Neuron (in vitro differentiated cells): ENCODE results near the gene DCHS1.

Source experiments
- H2AFZ ChIP-seq: one replicate; pipeline ENCODE4 v1.6.1; 2013; ENCODE audit warnings: low read depth, mild to moderate bottlenecking, inconsistent platforms, low read length, moderate library complexity
- H3K27me3 ChIP-seq: one replicate; pipeline ENCODE4 v1.6.1; 2013; ENCODE audit warnings: low read length; ENCODE audit not compliant: insufficient read depth
- H3K36me3 ChIP-seq: one replicate; pipeline ENCODE4 v1.6.1; 2013; ENCODE audit warnings: low read length; ENCODE audit not compliant: insufficient read depth
- H3K4me1 ChIP-seq: one replicate; pipeline ENCODE4 v1.6.1; 2013; ENCODE audit warnings: low read length; ENCODE audit not compliant: insufficient read depth
- H3K4me3 ChIP-seq: 2 replicates; pipeline ENCODE4 v1.5.1; 2013; ENCODE audit warnings: mild to moderate bottlenecking, low read length, moderate library complexity
- H3K9me3 ChIP-seq: one replicate; pipeline ENCODE4 v1.6.1; 2013; ENCODE audit warnings: low read length

The DCHS1 gene

GRCh38 chr11:6635082-6635932 is 20.3 kb downstream of the DCHS1 start:
- Histone ChIP-seq H3K4me1 (peaks cover 5% of the 10 kb centered on the region), H3K9me3 (no peaks in the 10 kb centered on the region), H3K27me3 (no peaks in the 10 kb centered on the region), H3K36me3 (peaks cover 63% of the 10 kb centered on the region), H2AFZ (no peak overlapping the region), H3K4me3 (no peak overlapping the region)

- H3K4me1 ChIP-seq, result peaks cover 5% of the 10 kb centered on the region
- H3K27me3 ChIP-seq, result no peaks in the 10 kb centered on the region
- peaks cover 62% of the 10 kb centered on the region for H3K36me3 ChIP-seq
- no peak overlapping the region for H3K4me3 ChIP-seq
- H2AFZ ChIP-seq, result no peak overlapping the region
- H3K9me3 ChIP-seq, result no peaks in the 10 kb centered on the region
These were observed 21.1 kb downstream of the DCHS1 start for GRCh38 chr11:6634534-6634933.

GRCh38 chr11:6633422-6634408 is 21.9 kb downstream of the DCHS1 start:
- Histone ChIP-seq H3K36me3 (peaks cover 66% of the 10 kb centered on the region), H3K4me1 (peaks cover 5% of the 10 kb centered on the region), H2AFZ (no peak overlapping the region), H3K4me3 (no peak overlapping the region), H3K27me3 (no peaks in the 10 kb centered on the region), H3K9me3 (no peaks in the 10 kb centered on the region)

GRCh38 chr11:6632116-6633073 is 23.2 kb downstream of the DCHS1 start:
- no peaks in the 10 kb centered on the region for H3K27me3 ChIP-seq
- H3K4me1 ChIP-seq, result peaks cover 5% of the 10 kb centered on the region
- no peaks in the 10 kb centered on the region for H3K9me3 ChIP-seq
- peaks cover 68% of the 10 kb centered on the region for H3K36me3 ChIP-seq
- no peak overlapping the region for H2AFZ ChIP-seq
- H3K4me3 ChIP-seq, result no peak overlapping the region

- H3K4me3 ChIP-seq, result no peak overlapping the region
- H3K4me1 ChIP-seq, result peaks cover 5% of the 10 kb centered on the region
- H3K9me3 ChIP-seq, result no peaks in the 10 kb centered on the region
- no peak overlapping the region for H2AFZ ChIP-seq
- H3K27me3 ChIP-seq, result no peaks in the 10 kb centered on the region
- H3K36me3 ChIP-seq, result peaks cover 77% of the 10 kb centered on the region
These were observed 24.2 kb downstream of the DCHS1 start for GRCh38 chr11:6631361-6631890.

- Histone ChIP-seq H2AFZ (no peak overlapping the region), H3K4me3 (no peak overlapping the region), H3K4me1 (peaks cover 3% of the 10 kb centered on the region), H3K9me3 (no peaks in the 10 kb centered on the region), H3K27me3 (no peaks in the 10 kb centered on the region), H3K36me3 (peaks cover 84% of the 10 kb centered on the region)
These were observed 24.8 kb downstream of the DCHS1 start for GRCh38 chr11:6630632-6631291.

- Histone ChIP-seq H2AFZ (no peak overlapping the region), H3K9me3 (no peaks in the 10 kb centered on the region), H3K4me3 (no peak overlapping the region), H3K4me1 (no peaks in the 10 kb centered on the region), H3K36me3 (peaks cover 91% of the 10 kb centered on the region), H3K27me3 (no peaks in the 10 kb centered on the region)
These were observed 25.5 kb downstream of the DCHS1 start for GRCh38 chr11:6629892-6630631.

- Histone ChIP-seq H3K27me3 (no peaks in the 10 kb centered on the region), H3K9me3 (no peaks in the 10 kb centered on the region), H3K36me3 (peaks cover 95% of the 10 kb centered on the region), H2AFZ (no peak overlapping the region), H3K4me3 (no peak overlapping the region), H3K4me1 (no peaks in the 10 kb centered on the region)
These were observed 26.1 kb downstream of the DCHS1 start for GRCh38 chr11:6629573-6629891.

- Histone ChIP-seq H3K27me3 (no peaks in the 10 kb centered on the region), H3K9me3 (no peaks in the 10 kb centered on the region), H2AFZ (no peak overlapping the region), H3K4me1 (no peaks in the 10 kb centered on the region), H3K36me3 (peaks cover 95% of the 10 kb centered on the region), H3K4me3 (no peak overlapping the region)
These were observed 27.1 kb downstream of the DCHS1 start for GRCh38 chr11:6628526-6628925.

- H3K27me3 ChIP-seq, result no peaks in the 10 kb centered on the region
- no peak overlapping the region for H2AFZ ChIP-seq
- H3K36me3 ChIP-seq, result peaks cover 95% of the 10 kb centered on the region
- H3K4me3 ChIP-seq, result no peak overlapping the region
- H3K9me3 ChIP-seq, result no peaks in the 10 kb centered on the region
- H3K4me1 ChIP-seq, result no peaks in the 10 kb centered on the region
These were observed 27.8 kb downstream of the DCHS1 start for GRCh38 chr11:6627762-6628241.

GRCh38 chr11:6626971-6627761 is 28.4 kb downstream of the DCHS1 start:
- Histone ChIP-seq H3K9me3 (no peaks in the 10 kb centered on the region), H3K4me1 (no peaks in the 10 kb centered on the region), H3K27me3 (no peaks in the 10 kb centered on the region), H3K4me3 (no peak overlapping the region), H3K36me3 (peaks cover 95% of the 10 kb centered on the region), H2AFZ (no peak overlapping the region)
